IPS DF 19.7 (cell line): ENCODE data around the gene MYO1G.
"Not testable (repeated sequence)": the region's sequence is repeated elsewhere in the genome, so short reads cannot be mapped to it uniquely, and the experiment has no call there.

ENCODE experiments used
- DNase-seq: peaks from one replicate; pipeline ENCODE4 v3.0.0-alpha.2; 2013; ENCODE audit warnings: low read depth, low spot score

The MYO1G gene

DNA sequence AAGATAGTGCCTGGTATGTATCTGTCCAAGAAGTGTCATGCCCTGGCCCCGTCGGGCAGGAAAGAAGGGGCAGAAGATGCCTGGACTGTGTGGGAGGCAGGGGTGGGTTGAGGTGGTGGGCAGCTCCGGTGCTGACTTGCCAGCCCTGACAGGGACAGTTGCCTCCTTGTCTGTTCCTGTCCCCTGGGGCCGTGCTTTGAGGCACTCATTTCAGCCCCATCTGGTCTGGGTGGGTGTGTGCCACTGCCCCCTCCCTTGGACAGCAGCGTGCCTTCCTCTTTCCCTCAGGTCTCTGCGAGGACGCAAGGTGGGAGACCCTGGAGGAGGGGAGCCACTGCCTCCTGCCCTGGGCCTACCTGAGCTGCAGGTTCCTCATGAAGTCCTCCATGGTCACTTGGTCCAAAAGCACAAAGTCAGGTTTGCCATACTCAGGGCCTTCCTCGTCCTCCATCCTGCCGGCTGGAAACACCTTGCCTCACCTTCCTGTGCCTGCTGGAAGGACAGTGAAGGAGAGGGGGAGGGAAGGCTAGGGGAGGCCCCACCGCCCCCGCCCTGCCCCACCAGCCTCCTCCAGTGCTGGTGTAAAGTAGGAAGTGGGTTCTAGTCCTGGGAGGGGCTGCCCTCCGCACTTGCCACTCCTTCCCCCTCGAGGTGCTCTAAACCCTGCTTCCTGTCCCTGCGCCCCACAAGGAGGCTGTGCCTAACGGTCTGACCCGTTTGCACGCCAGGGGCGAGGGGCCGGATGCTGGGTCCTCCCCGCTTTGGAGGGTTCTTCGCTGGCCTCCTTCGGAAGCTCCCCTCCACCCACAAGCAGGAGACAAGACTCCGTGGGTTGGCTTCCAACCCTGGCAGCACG, at the start of gene MYO1G:
TSS of gene MYO1G (minus strand) at position 505 of the 856 bp plus-strand sequence. CDS start at position 451, 54 bp downstream.
- no peak for DNase-seq

DNA sequence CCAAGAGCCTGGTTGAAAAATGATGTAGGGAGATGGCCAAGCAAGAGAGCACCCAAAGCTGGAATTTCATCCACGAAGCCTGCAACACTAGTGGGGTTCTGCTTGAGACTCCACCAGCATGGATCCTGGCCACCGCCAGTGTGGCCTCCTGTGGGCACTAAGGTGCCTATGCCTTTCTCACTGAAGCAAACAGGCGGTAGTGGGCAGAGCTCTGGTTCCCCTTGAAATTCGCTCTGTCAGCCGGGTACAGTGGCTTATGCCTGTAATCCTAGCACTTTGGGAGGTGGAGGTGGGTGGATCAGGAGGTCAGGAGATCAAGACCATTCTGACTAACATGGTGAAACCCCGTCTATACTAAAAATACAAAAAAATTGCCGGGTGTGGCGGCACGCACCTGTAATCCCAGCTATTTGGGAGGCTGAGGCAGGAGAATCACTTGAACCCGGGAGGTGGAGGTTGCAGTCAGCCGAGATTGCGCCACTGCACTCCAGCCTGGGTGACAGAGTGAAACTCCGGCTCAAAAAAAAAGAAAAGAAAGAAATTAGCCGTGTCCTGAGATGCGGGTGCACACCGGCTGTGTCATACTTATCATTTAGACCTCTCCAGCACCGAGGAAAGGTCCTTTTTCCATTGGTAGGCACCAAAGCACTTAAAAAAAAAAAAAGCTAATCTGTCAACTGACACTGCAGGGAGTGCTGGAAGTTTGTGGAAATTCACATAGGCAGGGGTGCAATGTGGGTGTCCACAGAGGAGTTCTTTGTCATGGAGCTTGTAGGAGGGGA, 49.5 kb upstream of the MYO1G start:
- DNase-seq = no peak

DNA sequence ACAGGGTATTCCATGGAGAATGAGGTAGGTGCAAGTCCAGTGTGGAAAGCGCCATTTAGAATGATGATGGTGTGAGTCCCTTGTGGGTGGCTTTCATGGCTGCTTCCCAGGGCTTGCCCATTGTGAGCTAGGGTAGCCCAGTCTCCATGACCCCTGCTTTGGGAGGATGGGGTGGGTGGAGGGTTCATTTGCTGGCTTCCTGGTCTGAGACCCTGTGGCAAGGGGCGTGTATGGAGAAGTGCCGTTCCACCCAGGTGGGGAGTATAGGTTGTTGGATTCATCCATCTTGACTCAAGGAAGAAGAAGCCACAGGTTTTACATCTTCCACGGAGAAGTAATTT, 48.9 kb upstream of the MYO1G start:
- no peak for DNase-seq

DNA sequence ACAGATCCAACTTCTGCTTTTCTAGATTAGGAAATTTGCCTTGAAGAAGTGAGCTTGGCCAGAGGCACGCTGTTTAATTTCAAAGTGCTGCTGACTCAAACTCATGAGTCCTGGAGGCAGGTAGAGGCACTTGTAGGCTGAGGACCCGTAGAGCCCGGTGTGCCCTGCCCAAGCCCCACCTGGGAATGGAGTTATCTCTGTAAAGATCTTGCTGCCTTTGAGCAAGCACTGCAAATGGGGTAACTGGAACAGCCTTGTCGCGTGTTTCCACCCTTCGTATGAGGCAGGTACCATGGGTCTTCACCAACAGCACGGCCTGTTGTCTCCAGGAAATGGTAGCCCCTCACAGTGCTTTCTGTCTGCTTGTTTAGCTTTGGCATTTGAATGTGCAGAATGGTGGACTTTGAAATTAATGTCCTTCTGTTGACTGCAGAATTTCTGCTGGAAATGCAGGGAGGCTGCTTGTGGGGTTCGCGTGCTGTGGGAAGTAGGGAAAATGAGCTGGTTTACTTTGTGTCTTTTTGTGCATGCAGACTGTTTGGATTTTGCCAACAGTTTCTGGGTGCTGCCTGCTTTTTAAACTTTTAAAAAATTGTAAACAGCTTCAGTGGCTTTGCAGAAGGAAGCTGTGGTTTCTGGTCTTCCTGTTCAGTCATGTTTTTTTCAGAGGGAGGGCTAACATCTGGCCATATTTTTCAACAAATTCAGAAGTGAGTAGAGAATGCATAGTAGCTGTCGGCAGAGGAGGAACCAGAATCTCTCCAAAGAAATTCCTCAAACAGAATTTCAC, 48.4 kb upstream of the MYO1G start:
- DNase-seq = no peak

DNA sequence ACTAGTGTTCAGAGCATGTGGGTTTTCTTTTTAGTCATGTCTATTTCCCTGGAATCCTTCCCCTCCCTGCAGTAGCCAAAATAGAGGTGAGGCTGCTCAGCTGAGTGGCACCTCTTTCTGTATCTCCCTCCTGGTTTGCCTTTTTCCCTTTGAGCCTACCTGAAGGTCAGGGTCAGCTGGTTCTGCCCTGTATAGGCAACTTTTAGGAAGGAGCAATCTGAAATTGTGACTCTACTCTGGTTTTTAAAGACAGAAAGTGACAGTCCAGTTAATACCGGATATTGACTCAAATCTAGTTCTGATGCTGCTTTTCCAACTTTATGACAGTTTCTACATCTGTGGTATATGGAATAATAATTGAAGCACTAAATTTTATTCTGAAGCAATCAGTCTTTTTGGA, 47.2 kb upstream of the MYO1G start:
- no peak for DNase-seq

DNA sequence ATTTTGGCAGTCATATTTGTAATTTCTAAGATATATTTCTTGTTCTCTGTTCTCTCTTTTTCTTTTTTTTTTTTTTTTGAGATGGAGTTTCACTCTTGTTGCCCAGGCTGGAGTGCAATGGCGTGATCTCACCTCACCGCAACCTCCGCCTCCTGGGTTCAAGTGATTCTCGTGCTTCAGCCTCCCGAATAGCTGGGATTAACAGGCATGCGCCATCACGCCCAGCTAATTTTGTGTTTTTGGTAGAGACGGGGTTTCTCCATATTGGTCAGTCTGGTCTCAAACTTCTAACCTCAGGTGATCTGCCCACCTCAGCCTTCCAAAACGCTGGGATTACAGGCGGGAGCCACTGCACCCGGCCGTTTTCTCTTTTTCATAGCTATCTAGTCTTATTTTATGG, 46.7 kb upstream of the MYO1G start:
- DNase-seq = not testable (repeated sequence)

DNA sequence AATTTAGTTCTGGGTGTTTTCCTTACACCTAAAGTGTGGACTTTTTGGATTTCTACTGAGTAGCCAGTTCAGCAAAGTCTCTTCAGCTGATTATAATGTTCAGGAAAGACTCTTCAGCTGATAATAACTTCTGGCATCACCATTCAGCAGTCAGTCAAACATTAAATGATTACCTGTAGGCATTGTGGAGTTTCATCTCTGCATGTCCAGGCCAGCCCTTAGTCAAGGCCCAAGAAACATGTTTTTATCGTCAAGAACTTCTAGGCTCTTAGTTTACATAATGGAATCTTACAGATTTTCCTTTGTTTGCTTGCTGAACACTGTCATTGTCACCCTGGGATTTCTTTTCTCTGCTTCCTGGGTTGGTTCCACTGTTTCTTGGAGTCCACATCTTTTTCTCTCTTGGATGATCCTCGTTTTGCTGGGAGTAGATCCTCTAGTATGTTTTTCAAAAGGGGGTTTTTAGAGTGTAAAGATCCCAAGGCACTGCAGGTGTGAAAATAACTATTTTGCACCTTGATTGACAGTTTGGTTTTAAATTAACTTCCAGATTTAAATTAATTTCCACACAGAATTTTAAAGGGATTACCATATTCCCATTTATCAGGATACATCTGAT, 45.4 kb upstream of the MYO1G start:
- no peak for DNase-seq

DNA sequence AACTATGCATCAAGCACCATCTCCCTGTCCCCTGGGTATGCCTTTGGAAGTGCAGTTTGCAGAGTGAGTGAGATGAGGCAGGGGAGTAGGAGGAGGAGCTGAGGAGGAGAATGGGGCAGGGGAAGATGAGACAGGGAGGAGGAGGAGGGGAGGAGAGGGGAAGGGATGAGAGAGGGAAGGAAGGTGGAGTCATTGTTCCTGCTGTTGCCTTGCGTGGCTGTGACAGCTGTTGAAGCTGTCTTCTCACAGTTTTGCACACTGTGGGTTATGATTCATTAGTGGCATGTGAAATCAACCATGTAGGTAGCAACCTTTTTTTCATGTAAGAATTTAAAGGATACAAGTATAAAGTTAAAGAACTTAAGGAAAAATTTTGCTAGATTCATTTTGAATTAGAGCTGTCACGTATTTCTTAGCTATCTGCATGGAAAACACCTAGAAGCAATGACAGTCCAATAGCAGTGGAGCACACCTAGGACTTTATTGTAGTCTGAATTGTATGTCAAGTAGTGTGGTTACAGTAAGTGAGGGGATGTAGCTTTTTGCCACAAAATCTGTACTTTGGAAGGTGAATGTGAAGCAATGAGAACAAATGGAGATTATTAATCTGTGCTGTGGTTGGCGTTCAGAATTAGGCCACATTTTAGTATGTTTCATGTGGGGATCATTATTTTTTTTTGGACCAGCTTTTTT, 42.9 kb upstream of the MYO1G start:
- DNase-seq = no peak

DNA sequence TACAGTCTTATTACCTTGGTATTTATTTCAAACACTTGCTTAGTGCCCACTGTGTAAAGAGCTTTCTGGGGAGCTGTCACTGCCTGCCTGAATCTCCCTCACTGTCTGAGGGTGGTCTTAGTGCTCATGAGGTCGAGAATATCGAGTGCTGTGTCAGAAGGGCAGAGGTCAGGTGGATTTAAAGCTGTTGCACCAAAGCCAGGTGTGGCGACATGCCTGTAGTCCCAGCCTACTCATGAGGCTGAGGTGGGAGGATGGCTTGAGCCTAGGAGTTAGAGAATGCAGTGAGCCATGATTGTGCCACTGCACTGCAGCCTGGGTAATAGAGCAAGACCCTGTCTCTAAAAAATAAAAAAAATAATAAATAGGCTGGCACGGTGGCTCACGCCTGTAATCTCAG, 42.1 kb upstream of the MYO1G start:
- no peak for DNase-seq

DNA sequence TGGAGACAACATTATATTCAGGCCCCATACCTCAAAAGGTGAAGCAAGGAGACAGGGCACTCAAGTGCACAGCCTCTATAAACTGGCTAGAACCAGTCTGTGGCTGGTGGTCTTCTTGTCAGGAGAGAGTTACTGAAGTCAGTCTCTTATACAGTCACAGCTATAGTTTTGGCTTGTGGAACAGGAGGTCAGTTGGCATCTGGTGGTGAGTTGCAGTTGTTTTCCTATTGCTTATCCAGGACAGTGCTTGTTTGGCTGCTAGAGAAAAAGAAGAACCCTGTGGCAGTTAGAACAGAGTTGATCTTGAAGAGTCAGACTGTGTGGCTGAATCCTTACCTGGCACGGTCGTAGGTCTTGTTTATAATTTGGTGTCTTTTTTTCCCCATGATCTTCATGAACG, 38.4 kb upstream of the MYO1G start:
- DNase-seq = no peak

DNA sequence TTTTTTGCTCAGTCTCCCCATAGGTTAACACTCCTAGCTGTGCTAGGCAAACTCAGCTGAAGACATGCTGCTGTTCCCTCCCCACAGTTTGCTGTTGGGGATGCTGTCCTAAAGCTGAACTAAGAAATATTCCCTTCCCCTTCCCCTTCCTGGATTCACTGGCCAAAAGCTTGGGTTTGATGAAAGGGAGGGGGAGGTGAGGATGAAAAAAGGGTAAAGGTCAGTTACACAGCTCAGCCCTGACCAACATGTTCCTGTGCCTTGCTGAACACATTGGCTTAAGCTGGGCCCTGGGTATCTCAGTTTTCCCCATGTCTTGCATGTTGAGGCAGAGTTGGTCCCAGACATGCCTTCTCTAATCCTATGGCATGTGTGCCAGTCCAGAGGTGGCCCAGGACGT, 36.5 kb upstream of the MYO1G start:
- DNase-seq = no peak

DNA sequence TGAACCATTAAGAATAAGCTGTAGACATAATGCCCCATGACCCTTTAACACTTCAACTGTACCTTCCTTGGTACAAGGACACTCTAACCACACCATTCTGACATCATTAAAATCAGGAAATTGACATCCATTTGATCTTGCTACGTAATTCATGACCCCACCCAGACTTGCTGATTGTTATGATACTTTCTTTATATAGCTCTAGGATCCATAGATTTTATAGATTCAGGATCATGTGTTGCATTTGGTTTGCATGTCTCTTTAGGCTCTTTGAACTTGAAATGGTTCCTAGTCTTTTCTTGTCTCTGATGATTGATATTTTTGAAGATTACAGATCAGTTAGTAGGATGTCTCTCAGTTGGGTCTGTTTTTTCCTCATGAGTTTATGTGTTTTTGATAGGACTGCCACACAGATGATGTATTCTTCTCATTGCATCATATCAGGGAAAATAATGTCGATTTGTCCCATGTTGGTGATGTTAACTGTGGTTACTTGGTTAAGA, 34.7 kb upstream of the MYO1G start:
- DNase-seq = no peak

DNA sequence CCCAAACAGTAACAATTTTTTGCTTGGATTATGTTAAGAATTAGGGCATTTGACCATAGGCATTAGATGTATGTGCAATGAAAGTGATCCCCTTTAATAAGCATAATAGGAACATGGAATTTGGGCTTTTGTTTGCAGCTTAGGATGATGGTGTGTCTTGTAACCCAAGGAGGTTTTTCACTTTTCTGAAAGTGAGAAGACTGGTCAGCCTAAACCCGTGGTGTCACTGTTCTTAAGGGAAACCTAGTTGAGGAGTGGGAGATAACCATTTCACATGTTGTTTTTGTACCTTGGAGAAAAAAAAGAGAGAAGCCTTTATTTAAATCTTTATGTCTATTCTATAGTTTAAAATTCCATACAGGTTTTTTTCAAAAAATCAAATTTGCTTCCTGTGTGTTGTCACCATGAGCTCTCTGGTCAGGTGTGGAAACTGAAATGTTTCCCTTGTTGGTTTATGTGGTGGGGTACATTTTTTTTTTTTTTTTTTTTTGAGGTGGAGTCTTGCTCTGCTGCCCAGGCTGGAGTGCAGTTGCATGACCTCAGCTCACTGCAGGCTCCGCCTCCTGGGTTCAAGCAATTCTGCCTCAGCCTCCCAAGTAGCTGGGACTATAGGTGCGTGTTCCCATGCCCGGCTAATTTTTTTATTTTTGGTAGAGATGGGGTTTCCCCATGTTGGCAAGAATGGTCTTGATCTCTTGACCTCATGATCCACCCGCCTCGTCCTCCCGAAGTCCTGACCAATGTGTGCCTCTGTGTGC, 28.9 kb upstream of the MYO1G start:
- DNase-seq = no peak

DNA sequence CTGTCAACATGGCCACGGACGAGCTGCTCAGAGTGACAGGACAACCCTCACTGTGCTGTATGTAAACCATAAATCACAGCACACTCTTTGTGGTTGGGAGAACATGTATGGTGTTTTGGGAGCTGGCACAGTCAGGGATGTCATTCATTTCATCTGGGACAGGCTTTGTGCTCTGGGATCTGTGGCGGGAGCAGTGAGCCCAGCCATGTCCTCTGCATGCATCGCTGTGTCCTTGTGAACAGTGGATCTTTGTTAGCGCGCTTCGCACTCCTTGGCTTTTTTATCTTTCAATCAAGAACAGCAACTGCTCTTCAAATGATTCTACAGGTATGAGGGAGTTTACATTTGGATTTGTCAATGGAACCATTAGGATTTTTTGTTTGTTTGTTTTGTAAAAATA, 28.3 kb upstream of the MYO1G start:
- no peak for DNase-seq

DNA sequence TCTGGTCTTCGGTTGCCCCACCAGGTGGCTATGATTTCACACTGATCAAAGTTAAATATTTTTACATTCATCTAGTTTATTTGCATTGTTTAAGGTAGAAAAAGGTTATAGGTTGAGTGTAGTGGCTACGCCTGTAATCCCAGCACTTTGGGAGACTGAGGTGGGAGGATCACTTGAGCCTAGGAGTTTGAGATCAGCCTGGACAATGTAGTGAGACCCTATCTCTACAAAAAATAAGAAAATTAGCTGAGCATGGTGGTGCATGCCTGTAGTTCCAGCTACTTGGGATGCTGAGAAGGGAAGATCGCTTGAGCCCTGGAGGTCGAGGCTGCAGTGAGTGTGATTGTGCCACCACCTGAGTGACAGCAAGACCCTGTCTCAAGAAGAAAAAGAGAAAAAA, 25.0 kb upstream of the MYO1G start:
- no peak for DNase-seq

DNA sequence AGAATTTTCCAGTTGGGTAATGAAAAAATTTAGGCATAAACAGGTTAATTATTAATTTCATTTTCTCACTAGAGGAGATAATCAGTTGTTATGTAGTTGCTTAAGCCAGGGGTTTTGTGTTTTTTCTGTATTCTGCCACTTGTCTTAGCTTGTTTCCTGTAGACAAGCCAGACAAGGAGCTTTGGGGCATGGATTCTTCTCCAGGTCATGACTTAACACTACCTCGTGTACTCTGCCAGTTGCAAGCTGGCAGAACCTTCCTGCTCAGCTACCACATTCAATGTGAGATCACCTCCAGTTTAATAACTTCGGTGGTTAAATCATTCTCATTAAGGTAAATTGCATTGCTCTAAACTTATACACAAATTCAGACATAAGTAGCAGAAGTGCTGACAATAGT, 23.0 kb upstream of the MYO1G start:
- no peak for DNase-seq

DNA sequence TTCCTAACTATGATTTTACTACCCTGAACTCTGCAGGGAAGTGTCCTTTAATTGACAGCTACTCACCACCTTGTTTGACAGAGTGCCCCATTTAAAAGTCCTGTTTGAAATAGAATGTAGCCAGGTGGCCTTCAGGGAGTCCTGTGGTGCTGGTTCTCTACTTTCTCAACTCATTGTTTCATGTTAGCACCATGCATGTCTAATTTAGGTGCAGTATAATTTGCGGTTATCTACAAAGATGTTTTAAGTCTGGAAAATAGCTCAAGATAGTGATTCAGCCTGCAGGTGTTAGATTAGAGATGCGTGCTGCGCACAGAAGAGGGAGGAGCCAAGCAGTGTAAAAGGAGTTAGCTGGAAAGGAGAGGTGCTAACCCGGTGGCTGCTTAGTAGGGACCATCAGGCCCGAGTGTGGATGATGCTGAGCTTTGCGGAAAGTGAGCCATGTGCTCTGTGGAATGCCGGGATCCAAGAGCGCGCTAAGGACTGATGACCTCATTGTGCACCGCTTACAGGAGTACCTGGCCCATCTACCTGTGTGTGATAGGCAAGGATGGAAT, 22.4 kb upstream of the MYO1G start:
- DNase-seq = no peak

DNA sequence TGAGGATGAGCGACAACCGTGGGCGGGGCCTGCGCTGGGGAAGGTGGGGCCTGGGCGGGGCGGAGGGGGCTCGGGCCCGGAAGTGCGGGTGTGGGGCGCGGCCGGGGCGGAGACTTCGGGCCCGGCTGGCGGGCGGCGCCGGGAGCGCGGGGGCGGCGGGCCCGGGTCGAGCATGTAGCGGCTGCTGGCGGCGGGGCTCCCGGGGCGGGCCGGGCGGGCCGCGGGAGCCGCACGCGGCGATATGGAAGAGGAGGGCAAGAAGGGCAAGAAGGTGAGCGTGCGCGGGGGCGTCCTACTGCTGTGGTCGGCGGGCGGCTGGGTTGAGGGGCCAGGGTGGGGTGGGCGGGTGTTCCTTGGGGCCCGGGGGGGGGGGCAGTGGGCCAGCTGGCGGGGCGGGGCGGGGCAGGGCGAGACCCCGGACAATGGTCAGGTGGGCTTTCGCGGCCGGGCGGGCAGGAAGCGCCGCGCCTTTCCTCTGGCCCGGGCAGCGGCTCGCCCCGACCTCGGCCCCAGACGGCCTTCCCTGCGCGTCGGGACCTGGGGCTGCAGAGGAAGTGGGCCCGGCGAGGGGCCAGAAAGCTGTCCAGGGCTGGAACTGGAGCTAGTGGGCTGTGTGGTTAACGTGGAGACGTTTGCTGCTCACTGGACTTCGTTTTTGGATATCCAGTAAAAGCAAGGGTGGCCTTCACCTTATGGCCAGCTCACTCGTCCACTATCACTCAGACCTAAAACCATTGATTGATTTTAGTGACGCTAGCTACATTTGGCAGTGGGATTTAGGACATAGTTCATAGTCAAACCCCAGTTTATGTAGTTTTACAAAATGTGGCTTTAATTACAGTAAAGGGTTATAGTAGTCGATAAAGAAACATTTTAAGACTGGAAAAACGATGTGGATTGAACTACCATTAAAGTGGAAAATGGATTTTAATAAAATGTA, 21.5 kb upstream of the MYO1G start, which contains the start of gene CCM2:
TSS of gene CCM2 (plus strand) at position 109 of the 940 bp plus-strand sequence. CDS start at position 242, 133 bp downstream.
- DNase-seq = no peak
